Subcutaneous abdominal adipose tissue (tissue), 5 donors: ENCODE data around the gene AP4E1.
"Not testable (repeated sequence)": the region's sequence is repeated elsewhere in the genome, so short reads cannot be mapped to it uniquely, and the experiment has no call there.

Source experiments
- H3K27ac ChIP-seq: one replicate; pipeline ENCODE4 v1.7.0; 2013; ENCODE audit warnings: low read depth, mild to moderate bottlenecking, inconsistent platforms, low read length, moderate library complexity
- H3K27me3 ChIP-seq, 5 donors: one replicate each; pipeline ENCODE4 v1.7.0; 2013; ENCODE audit warnings: low read length in 5 of 5, inconsistent platforms in 1 of 5; ENCODE audit not compliant: control insufficient read depth in 5 of 5, insufficient read depth in 4 of 5
- H3K36me3 ChIP-seq, 5 donors: one replicate each; pipeline ENCODE4 v1.7.0; 2013; ENCODE audit warnings: low read length in 5 of 5; ENCODE audit not compliant: control insufficient read depth in 5 of 5, insufficient read depth in 5 of 5
- H3K4me1 ChIP-seq, 5 donors: one replicate each; pipeline ENCODE4 v1.7.0; 2013; ENCODE audit warnings: low read length in 5 of 5, mild to moderate bottlenecking in 3 of 5, moderate library complexity in 1 of 5; ENCODE audit not compliant: control insufficient read depth in 5 of 5, insufficient read depth in 5 of 5
- H3K4me3 ChIP-seq, 5 donors: one replicate each; pipeline ENCODE4 v1.7.0; 2013; ENCODE audit warnings: low read length in 5 of 5, low read depth in 1 of 5
- H3K9ac ChIP-seq, 5 donors: one replicate each; pipeline ENCODE4 v1.7.0; 2013; ENCODE audit warnings: low read length in 5 of 5, mild to moderate bottlenecking in 4 of 5, moderate library complexity in 3 of 5
- H3K9me3 ChIP-seq, 5 donors: one replicate each; pipeline ENCODE4 v1.7.0; 2013; ENCODE audit warnings: low read length in 5 of 5; ENCODE audit not compliant: control insufficient read depth in 5 of 5
- donor health status: healthy.
- donor health status: healthy.
- donor health status: healthy.
- donor health status: healthy.
- donor health status: healthy.

The AP4E1 gene

GRCh38 chr15:50886611-50887345, 21.7 kb upstream of the AP4E1 start:
- Histone ChIP-seq H3K9ac (no peak overlapping the region), H3K27ac (no peak overlapping the region), H3K4me1 (peaks cover 2 to 23% (median 14%) of the 10 kb centered on the region in 5 donors), H3K27me3 (no peaks in the 10 kb centered on the region), H3K4me3 (no peak overlapping the region), H3K9me3 (peaks cover 0 to 4% (median 0%) of the 10 kb centered on the region in 5 donors), H3K36me3 (no peaks in the 10 kb centered on the region)

GRCh38 chr15:50888054-50888453, 20.4 kb upstream of the AP4E1 start:
- Histone ChIP-seq H3K36me3 (no peaks in the 10 kb centered on the region), H3K4me3 (no peak overlapping the region), H3K27me3 (no peaks in the 10 kb centered on the region), H3K9ac (no peak overlapping the region), H3K4me1 (peaks cover 2 to 23% (median 14%) of the 10 kb centered on the region in 5 donors), H3K9me3 (peaks cover 0 to 4% (median 0%) of the 10 kb centered on the region in 5 donors), H3K27ac (no peak overlapping the region)

GRCh38 chr15:50889589-50889988, 18.9 kb upstream of the AP4E1 start:
- no peaks in the 10 kb centered on the region for H3K36me3 ChIP-seq
- H3K9me3 ChIP-seq, result peaks cover 0 to 4% (median 0%) of the 10 kb centered on the region in 5 donors
- H3K9ac ChIP-seq, result no peak overlapping the region
- no peak overlapping the region for H3K4me3 ChIP-seq
- H3K27ac ChIP-seq, result no peak overlapping the region
- no peaks in the 10 kb centered on the region for H3K27me3 ChIP-seq
- H3K4me1 ChIP-seq, result peaks cover 2 to 14% (median 8%) of the 10 kb centered on the region in 5 donors

GRCh38 chr15:50890751-50891150, 17.7 kb upstream of the AP4E1 start:
- Histone ChIP-seq H3K27me3 (no peaks in the 10 kb centered on the region), H3K9ac (no peak overlapping the region), H3K4me3 (no peak overlapping the region), H3K36me3 (no peaks in the 10 kb centered on the region), H3K4me1 (peaks cover 0 to 3% (median 0%) of the 10 kb centered on the region in 5 donors), H3K27ac (no peak overlapping the region), H3K9me3 (peaks cover 0 to 4% (median 0%) of the 10 kb centered on the region in 5 donors)

GRCh38 chr15:50891159-50891558, 17.3 kb upstream of the AP4E1 start:
- Histone ChIP-seq H3K4me1 (no peaks in the 10 kb centered on the region), H3K9ac (no peak overlapping the region), H3K9me3 (peaks cover 0 to 4% (median 0%) of the 10 kb centered on the region in 5 donors), H3K36me3 (no peaks in the 10 kb centered on the region), H3K27me3 (no peaks in the 10 kb centered on the region), H3K27ac (no peak overlapping the region), H3K4me3 (no peak overlapping the region)

- Histone ChIP-seq H3K36me3 (no peaks in the 10 kb centered on the region), H3K27me3 (no peaks in the 10 kb centered on the region), H3K27ac (no peak overlapping the region), H3K9ac (no peak overlapping the region), H3K9me3 (peaks cover 0 to 4% (median 0%) of the 10 kb centered on the region in 5 donors), H3K4me3 (no peak overlapping the region), H3K4me1 (no peaks in the 10 kb centered on the region)
Measured at GRCh38 chr15:50893976-50894375, 14.5 kb upstream of the AP4E1 start.

- not testable (repeated sequence) for H3K36me3 ChIP-seq, H3K9ac ChIP-seq, H3K27ac ChIP-seq, H3K4me3 ChIP-seq, H3K27me3 ChIP-seq, H3K9me3 ChIP-seq, H3K4me1 ChIP-seq
Measured at GRCh38 chr15:50901390-50901789, 7.1 kb upstream of the AP4E1 start.

- no peak overlapping the region for H3K27ac ChIP-seq
- peaks cover 0 to 14% (median 9%) of the 10 kb centered on the region in 5 donors for H3K4me1 ChIP-seq
- no peak overlapping the region for H3K9ac ChIP-seq
- H3K9me3 ChIP-seq, result no peaks in the 10 kb centered on the region
- no peaks in the 10 kb centered on the region for H3K36me3 ChIP-seq
- no peaks in the 10 kb centered on the region for H3K27me3 ChIP-seq
- H3K4me3 ChIP-seq, result no peak overlapping the region
Measured at GRCh38 chr15:50904211-50904610, 4.3 kb upstream of the AP4E1 start.

GRCh38 chr15:50905055-50905454, 3.4 kb upstream of the AP4E1 start:
- Histone ChIP-seq H3K9me3 (no peaks in the 10 kb centered on the region), H3K4me1 (peaks cover 0 to 23% (median 18%) of the 10 kb centered on the region in 5 donors), H3K9ac (no peak overlapping the region), H3K4me3 (no peak overlapping the region), H3K27me3 (no peaks in the 10 kb centered on the region), H3K27ac (no peak overlapping the region), H3K36me3 (no peaks in the 10 kb centered on the region)

- peaks cover 0 to 30% (median 25%) of the 10 kb centered on the region in 5 donors for H3K4me1 ChIP-seq
- peak overlapping the region; percentile 95 for H3K27ac ChIP-seq
- H3K27me3 ChIP-seq, result no peaks in the 10 kb centered on the region
- H3K9ac ChIP-seq, result peak overlapping the region; percentile 40 to 97 (median 80)
- H3K36me3 ChIP-seq, result peaks cover 0 to 2% (median under 1%) of the 10 kb centered on the region in 5 donors
- peak overlapping the region; percentile 76 to 97 (median 90) for H3K4me3 ChIP-seq
- no peaks in the 10 kb centered on the region for H3K9me3 ChIP-seq
Measured at GRCh38 chr15:50906954-50907600, 1.4 kb upstream of the AP4E1 start.
